ENCODE measurements around the gene TSPAN13. TPM values are rescaled to one million over a fixed set of nuclear protein-coding genes. Genes with fewer than 3 reads are reported as not detected.
A peak's percentile ranks its signal among the peaks of the same experiment; 100 is the strongest.

TSPAN13 gene
- polyA plus RNA-seq, 2 of the 4 experiments (the other 2 are of a cell fraction), result 9.6 to 40.7 TPM

GRCh38 chr7:16719699-16720098, 33.9 kb upstream of the TSPAN13 start:
- Histone ChIP-seq H3K4me2 (peak overlapping the region; percentile 36; the same call in 2 of the 3 replicates), H3K9me3 (no peaks in the 10 kb centered on the region), H3K4me3 (no peak overlapping the region), H3K4me1 (peaks cover 15% of the 10 kb centered on the region; the same call in 2 of the 3 replicates), H3K27ac (peak overlapping the region in 1 of 2 experiments; percentile 14; a peak in 2 of 6 replicates)
- ChIA-PET CTCF (interaction anchor here (0.6 kb wide), 1 partner anchor 101 kb away, joined by 3 read pairs; no protein-coding TSS in a partner anchor), POLR2A (no interaction called here)
- FAIRE-seq (no peak), DNase-seq (ENCODE audit: low read depth in 1 of 2, low spot score in 1 of 2) (peak in 1 of 2 experiments; percentile 21), ATAC-seq (peak in 1 of 2 experiments; percentile 51; a peak in 3 of 6 replicates)
- 87% methylated on average over 1 of the region's 1 CpG for WGBS (ENCODE audit: missing lambda C conversion rate)
- TF ChIP-seq TP53 (CRISPR knock-in tag; IDR thresholded peaks at IDR 0.05), result no peak
- no peak for TF ChIP-seq ZSCAN20 (CRISPR knock-in tag; IDR thresholded peaks at IDR 0.05)
- TF ChIP-seq BCL3 (IDR thresholded peaks at IDR 0.05), result no peak
- TF ChIP-seq USF2 (IDR thresholded peaks at IDR 0.05), result no peak
- TF ChIP-seq JUNB (IDR thresholded peaks at IDR 0.05), result no peak
- no peak for TF ChIP-seq EP300 (IDR thresholded peaks at IDR 0.05)
- TF ChIP-seq NPAS2 (CRISPR knock-in tag; IDR thresholded peaks at IDR 0.05; ENCODE audit: borderline replicate concordance), result no peak
- TF ChIP-seq CBX2 (IDR thresholded peaks at IDR 0.05; ENCODE audit: borderline replicate concordance, low read depth), result no peak
- no peak for TF ChIP-seq CEBPB (IDR thresholded peaks at IDR 0.05)
- TF ChIP-seq CHD2 (IDR thresholded peaks at IDR 0.05; ENCODE audit: low read length, partially characterized antibody), result no peak
- no peak for TF ChIP-seq HOXB5 (CRISPR knock-in tag; IDR thresholded peaks at IDR 0.05)
- TF ChIP-seq FOXS1 (CRISPR knock-in tag; IDR thresholded peaks at IDR 0.05), result no peak
- TF ChIP-seq HEYL (CRISPR knock-in tag; IDR thresholded peaks at IDR 0.05), result no peak

- ATAC-seq (no peak), FAIRE-seq (no peak), DNase-seq (ENCODE audit: low read depth in 1 of 2, low spot score in 1 of 2) (no peak)
- no peak overlapping the region for H3K4me3 ChIP-seq
- peaks cover 25% of the 10 kb centered on the region; the same call in 2 of the 3 replicates for H3K4me1 ChIP-seq
- POLR2A ChIA-PET, result no interaction called here
- no peak overlapping the region for H3K27ac ChIP-seq
- no peak overlapping the region for H3K4me2 ChIP-seq
- TF ChIP-seq FOSB (CRISPR knock-in tag; IDR thresholded peaks at IDR 0.05), result no peak
- TF ChIP-seq REST (IDR thresholded peaks at IDR 0.05), result no peak
- no peak for TF ChIP-seq ZNF302 (CRISPR knock-in tag; IDR thresholded peaks at IDR 0.05)
- TF ChIP-seq NR3C1 (IDR thresholded peaks at IDR 0.05), result no peak
- no peak for TF ChIP-seq RARB (CRISPR knock-in tag; IDR thresholded peaks at IDR 0.05)
- no peak for TF ChIP-seq PBX3 (IDR thresholded peaks at IDR 0.05)
- no peak for TF ChIP-seq CEBPB (IDR thresholded peaks at IDR 0.05)
- TF ChIP-seq BCL3 (IDR thresholded peaks at IDR 0.05), result no peak
- TF ChIP-seq RNF2 (IDR thresholded peaks at IDR 0.05; ENCODE audit: borderline replicate concordance, low read depth), result no peak
- TF ChIP-seq HOXB5 (CRISPR knock-in tag; IDR thresholded peaks at IDR 0.05), result no peak
- no peak for TF ChIP-seq KDM1A (IDR thresholded peaks at IDR 0.05; ENCODE audit: low read depth)
- TF ChIP-seq HES2 (IDR thresholded peaks at IDR 0.05), result no peak
- no peak for TF ChIP-seq SREBF2 (IDR thresholded peaks at IDR 0.05)
- TF ChIP-seq EHMT2 (IDR thresholded peaks at IDR 0.05; ENCODE audit: low read depth), result no peak
- no peak for TF ChIP-seq CTCF (IDR thresholded peaks at IDR 0.05)
- no peak for TF ChIP-seq POLR2A (IDR thresholded peaks at IDR 0.05; ENCODE audit: low read length)
- no peaks in the 10 kb centered on the region for H3K9me3 ChIP-seq
- 94% methylated on average over 4 of the region's 4 CpGs for WGBS (ENCODE audit: missing lambda C conversion rate)
- CTCF ChIA-PET, result no interaction called here
These were observed 32.0 kb upstream of the TSPAN13 start for GRCh38 chr7:16721541-16721940.

Data from A549 (cell line).